Activated CD4-positive, alpha-beta T cell treated with anti-CD3 and anti-CD28 coated beads for 1 hour (primary cell): ENCODE measurements around the gene NPPB.
A peak's percentile ranks its signal among the peaks of the same experiment; 100 is the strongest.

ENCODE experiments used
- DNase-seq: peaks from one replicate; pipeline ENCODE4 v3.0.0-alpha.2; 2020

NPPB gene

GRCh38 chr1:11856698-11857097 lies 2.0 kb downstream of the NPPB start:
- no peak for DNase-seq

- DNase-seq: no peak
These were observed 3.3 kb downstream of the NPPB start for GRCh38 chr1:11855430-11855829.

GRCh38 chr1:11854519-11854918 lies 4.2 kb downstream of the NPPB start:
- DNase-seq: no peak

- DNase-seq: no peak
These were observed 7.6 kb downstream of the NPPB start for GRCh38 chr1:11851180-11851579.

DNA sequence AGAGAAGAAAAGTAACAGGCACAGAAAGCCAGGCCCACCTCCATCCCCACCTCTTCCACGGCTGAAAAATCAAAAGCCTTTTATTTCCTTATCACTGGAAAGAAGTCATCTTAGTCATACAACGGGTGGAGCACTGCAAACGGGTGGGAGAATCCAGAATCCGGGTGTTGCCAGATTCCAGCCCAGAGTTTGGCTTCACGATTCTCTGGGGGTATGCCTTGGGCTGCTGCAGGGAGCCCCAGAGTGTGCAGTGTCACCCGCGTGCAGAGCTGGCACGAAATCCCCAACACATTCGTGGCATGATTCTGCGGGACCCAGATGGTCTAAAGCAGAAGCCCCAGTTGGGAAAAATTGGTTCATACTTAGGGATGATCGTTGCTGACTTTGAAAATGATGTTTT lies 8.6 kb downstream of the NPPB start:
- DNase-seq: no peak

- no peak for DNase-seq
These were observed 10.4 kb downstream of the NPPB start for GRCh38 chr1:11848373-11848700.

- no peak for DNase-seq
These were observed 10.9 kb downstream of the NPPB start, which contains the start of gene NPPA for GRCh38 chr1:11847667-11848372. Gene NPPA, minus strand, starts transcription at chr1:11847783. Its CDS starts 99 bp downstream, at chr1:11847684.

- no peak for DNase-seq
These were observed 13.0 kb downstream of the NPPB start for GRCh38 chr1:11845641-11846335.

DNA sequence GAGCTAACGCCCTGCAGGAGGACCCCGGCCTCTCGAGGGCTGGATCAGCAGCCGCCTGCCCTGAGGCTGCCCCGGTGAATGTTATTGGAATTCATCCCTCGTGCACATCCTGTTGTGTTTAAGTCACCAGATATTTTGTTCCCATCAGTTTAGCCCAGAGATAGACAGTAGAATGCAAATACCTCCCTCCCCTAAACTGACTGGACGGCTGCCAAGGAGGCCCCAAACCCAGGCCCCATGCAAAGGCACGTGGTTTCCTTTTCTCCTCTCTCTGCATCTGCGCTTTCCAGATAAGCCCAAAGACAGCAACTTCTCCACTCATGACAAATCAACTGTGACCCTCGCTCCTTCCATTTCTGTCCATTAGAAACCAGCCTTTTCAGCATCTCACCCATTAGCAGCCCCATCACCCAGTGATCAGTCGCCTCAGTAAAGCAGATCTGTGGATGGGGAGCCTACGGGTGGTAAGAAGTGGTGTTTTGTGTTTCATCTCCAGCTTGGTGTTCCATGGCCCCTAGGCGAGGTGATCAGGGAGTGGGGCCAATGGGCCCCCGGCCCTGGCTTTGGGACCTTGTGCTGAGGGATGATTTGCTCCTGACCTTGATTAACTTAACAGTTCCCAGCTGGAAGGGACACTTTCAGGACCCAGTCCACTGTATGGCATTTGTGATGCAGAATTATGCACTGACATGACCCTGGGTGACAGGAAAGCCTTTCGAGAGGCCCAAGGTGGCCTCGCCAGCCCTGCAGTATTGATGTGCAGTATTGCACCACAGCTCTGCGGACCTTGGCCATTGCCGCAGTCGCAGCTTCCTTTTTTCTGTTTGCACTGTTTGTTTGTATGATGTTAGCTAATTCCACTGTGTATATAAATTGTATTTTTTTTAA lies 16.3 kb downstream of the NPPB start:
- no peak for DNase-seq

DNA sequence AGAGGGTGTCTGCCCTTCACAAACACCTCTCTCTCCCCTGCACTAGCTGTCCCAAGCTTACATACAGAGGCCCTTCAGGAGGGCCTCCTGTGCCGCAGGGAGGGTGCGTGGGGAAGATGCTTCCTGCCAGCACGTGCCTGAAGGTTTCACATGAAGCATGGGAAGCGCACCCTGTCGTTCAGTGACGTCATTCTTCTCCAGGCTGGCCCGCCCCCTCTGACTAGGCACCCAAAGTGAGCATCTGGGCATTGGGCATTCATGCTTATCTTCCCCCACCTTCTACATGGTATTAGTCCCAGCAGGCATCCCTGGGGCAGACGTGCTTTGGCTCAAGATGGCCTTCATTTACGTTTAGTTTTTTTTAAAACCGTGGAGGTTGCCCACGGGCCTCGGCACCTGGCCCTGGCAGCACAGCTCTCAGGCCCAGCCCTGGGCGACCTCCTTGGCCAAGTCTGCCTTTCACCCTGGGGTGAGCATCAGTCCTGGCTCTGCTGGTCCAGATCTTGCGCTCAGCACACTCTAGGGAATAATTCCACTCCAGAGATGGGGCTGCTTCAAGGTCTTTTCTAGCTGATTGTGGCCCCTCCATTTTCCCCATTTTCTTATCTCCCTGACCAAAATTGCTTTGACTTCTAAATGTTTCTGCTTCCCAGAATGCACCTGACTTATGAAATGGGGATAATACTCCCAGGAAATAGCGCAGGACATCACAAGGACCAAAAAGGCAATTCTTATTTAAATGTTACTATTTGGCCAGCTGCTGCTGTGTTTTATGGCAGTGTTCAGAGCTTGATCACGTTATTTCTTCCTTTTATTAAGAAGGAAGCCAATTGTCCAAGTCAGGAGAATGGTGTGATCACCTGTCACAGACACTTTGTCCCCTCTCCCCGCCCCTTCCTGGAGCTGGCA lies 17.2 kb downstream of the NPPB start:
- DNase-seq: no peak

DNA sequence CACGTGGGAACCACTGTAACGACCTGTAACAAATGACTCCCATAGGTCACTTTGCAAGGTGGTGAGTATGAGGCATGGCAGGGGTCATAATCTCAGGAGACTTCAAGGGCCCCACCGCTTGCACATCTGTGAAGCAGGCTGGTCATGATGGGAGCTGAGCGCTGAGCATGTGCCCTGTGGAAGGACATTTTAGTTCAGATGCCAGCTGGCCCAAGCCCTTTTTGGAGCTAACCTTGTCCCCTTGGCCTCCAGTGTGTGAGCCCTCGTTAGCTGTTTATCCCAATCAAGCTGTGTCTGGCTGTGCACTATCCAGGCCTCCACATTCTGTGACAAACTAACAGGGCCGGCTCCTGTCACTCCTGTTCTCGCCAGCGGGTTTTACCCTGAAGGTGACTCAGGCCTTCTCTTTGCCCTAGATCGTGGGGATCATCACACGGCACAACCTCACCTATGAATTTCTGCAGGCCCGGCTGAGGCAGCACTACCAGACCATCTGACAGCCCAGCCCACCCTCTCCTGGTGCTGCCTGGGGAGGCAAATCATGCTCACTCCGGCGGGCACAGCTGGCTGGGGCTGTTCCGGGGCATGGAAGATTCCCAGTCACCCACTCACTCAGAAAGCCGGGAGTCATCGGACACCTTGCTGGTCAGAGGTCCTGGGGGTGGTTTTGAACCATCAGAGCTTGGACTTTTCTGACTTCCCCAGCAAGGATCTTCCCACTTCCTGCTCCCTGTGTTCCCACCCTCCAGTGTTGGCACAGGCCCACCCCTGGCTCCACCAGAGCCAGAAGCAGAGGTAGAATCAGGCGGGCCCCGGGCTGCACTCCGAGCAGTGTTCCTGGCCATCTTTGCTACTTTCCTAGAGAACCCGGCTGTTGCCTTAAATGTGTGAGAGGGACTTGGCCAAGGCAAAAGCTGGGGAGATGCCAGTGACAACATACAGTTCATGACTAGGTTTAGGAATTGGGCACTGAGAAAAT lies 18.7 kb downstream of the NPPB start:
- no peak for DNase-seq

DNA sequence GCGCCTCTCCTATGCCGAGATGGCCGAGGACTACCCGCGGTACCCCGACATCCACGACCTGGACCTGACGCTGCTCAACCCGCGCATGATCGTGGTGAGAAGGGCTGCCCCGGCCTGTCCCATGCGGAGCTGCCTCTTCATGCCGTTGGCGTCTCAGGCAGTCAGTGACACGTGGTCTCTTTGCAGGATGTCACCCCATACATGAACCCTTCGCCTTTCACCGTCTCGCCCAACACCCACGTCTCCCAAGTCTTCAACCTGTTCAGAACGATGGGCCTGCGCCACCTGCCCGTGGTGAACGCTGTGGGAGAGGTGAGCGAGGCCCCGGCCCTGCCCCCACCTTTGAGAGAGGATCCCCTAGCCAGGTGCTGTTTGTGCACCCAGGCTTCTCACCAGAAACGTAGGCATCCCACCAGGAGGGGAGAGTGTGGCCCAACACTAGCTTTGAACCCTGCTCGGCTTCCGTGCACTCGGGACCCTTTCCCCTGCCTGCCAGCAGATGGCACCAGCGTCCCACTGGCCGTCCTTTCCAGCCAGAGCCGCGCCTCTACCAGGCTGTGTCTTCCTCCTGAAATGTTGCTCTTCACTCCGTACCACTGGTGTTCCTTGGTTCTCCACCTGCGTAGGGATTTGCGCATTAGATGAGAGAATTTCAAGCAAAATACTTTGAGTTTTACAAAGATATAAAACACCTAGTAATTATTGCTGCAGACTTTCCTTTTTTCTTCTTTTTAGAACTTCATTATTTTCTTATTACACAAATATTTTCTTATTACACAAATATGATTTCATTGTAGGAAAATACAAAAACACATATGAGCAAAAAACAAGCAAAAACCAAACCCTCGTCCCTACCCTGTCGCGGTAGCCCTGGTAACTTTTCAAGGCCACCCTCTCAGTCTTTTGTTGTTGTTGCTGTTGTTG lies 20.1 kb downstream of the NPPB start:
- DNase-seq: peak; percentile 68

GRCh38 chr1:11837767-11838348 lies 20.9 kb downstream of the NPPB start:
- no peak for DNase-seq

DNA sequence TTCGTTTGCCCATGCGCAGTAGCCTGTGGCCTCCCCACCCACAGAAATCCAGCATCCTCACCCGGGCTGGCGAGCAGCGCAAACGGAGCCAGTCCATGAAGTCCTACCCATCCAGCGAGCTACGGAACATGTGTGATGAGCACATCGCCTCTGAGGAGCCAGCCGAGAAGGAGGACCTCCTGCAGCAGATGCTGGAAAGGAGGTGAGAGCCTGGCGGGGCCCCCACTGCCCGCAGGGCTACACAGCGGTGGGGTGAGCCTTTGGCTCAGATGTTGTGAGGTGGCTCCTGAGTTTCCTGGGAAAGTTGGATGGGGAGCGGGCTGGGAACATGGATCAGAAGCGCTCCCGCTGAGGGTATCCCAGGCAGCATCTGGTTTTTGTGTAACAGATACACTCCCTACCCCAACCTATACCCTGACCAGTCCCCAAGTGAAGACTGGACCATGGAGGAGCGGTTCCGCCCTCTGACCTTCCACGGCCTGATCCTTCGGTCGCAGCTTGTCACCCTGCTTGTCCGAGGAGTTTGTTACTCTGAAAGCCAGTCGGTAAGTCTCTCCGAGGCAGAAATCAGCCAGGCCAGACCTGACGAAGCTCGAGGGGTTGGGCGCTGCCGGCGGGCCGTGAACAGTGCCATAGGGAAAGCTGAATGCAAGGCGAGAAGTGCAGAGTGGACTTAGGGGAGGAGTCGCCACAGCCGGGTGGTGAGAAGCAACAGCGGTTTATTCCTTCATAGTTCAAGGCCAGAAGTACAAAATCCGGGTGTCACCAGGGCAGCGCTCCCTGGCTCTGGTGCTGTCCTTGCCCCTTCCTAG lies 21.6 kb downstream of the NPPB start:
- DNase-seq: no peak

- DNase-seq: no peak
These were observed 23.1 kb downstream of the NPPB start for GRCh38 chr1:11835441-11836225.

DNA sequence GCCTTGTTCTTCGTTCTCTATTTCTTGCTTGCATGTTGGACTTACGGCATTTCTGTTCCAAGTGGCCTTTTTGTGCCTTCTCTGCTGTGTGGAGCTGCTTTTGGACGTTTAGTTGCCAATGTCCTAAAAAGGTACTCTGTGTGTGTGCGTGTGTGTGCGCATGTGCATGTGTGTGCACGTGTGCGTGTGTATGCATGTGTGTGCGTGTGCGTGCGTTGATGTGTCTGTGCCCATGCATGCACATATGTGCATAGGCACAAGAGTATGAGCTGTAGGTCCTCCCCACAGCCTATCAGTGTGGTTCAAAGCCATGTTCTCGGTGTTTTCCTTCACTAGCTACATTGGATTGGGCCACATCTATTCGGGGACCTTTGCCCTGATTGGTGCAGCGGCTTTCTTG lies 24.8 kb downstream of the NPPB start:
- DNase-seq: no peak

- no peak for DNase-seq
These were observed 25.2 kb downstream of the NPPB start for GRCh38 chr1:11833497-11833896.
